ENCODE data around the gene RBFOX2.
"Not testable (repeated sequence)": the region's sequence is repeated elsewhere in the genome, so short reads cannot be mapped to it uniquely, and the experiment has no call there.

The RBFOX2 gene

DNA sequence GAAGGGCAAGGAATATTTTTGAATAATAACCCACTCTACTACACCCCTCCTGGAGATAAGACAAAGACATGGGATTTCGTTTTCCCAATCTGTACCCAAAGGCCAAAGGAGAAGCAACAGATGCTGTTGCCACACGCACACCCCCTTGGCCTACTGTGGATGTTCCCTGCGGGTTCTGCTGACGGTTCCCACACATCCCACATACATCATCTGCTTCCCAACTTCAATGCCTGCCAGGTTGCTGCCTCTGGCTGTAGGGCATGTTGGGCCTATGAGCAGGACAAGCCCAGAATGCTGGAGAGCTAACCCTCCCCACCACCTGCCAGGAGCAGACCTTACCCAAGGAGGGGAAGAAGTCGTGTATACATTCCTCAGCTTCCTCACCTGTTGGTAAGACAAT is 13.6 kb upstream of the RBFOX2 start:
- DNase-seq (ENCODE audit: low read depth) = no peak

DNA sequence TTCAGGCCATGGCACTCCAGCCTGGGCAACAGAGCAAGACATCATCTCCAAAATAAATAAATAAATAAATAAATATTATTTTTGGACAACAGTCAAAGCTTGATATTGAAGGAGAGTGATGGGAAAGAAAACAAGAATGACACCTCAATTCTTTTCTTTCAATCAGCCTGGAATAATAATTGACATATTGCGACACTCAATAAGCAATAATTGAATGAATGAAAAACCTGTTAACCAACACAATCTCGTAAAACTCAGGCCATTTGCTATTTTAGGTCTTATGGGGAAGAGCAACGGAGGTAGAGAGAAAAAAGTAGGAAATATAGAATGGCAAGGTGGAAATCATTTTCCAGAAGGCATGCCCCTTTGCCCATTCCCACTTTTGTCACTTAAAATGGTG is 10.5 kb upstream of the RBFOX2 start:
- no peak for DNase-seq (ENCODE audit: low read depth)

DNA sequence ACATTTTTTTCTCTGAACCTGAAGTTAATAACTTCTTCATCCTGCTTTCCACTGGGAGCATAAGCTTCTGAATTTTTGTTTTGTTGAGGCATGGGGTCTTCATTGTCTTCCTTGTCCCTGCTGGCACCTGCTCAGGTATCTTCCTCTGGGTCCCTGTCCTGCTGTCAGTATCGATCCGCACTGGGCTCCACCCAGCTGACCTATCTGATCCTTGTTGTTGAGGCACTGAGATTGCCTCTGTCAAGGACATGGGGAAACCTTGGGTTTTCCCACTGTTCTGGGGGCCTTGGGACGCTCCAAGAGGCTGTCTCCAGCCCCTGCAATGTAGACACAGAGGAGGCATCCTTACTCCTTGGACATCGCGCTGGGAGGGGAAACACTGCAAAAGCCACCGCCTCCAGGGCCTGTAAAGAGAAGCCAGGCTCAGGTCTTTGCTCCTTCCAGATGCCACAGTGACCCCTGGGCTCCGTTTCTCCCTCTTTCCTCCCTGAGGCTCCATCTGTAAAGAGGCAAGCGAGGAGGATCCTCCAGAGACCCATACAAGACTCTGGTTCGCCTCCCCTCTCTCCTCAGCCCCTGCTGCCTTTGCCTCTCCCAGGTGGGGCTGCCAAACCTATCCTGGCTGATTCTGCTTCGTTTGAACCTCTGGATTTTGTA is 8.6 kb upstream of the RBFOX2 start:
- DNase-seq (ENCODE audit: low read depth) = no peak

DNA sequence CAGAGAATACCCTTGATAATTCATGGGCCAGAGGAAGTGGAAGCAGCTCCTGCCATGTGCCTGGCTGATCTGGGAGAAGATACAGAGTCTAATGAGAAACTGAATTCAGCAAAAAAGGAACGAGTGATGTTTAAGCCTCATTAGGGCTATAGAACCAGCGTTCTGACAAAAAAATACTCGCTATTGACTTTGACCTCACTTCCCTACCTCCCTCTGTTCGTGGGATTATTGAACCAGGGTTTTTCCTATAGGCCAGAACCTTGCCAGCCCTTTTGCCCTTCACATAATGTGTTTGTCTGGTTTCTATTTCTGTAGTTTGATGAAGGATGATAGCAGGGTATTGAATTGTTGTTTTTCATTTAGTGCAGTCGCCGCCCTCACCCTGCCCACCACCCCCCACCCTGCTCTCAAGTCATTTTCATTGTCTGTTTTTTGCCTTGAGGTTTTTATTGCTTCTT is 7.6 kb upstream of the RBFOX2 start:
- DNase-seq (ENCODE audit: low read depth) = no peak

DNA sequence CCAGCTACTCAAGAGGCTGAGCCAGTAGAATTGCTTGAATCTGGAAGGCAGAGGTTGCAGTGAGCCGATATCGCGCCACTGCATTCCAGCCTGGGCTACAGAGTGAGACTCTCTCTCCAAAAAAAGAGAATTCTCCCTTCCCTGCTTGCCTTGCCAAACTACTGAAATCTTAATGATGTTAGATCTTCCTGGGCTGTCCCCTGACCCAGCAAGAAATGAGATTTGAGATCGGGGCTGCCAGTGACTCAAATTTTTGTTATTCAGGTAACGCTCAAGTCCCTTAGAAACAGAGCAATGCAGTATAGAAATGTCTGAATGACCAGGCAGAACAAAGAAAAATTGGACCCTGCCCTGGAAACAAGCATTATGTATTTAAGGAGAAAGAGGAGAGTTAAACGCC is 4.0 kb upstream of the RBFOX2 start:
- no peak for DNase-seq (ENCODE audit: low read depth)

DNA sequence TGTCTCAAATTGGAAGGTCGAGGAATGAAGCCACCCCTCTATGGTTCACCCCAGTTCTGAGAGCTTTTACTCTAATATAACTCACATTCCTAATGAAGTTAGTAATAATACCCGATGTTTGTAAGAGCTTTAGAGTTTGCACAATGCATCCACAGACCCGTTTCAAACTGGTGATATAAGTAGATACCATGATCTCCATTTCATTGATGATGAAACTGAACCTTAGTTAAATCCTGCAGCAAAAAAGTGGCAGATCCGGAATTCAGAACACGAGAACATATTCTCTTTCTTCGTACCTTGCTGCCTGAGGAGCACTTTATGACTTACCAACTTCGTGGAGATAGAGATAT is 757 bp upstream of the RBFOX2 start:
- no peak for DNase-seq (ENCODE audit: low read depth)

DNA sequence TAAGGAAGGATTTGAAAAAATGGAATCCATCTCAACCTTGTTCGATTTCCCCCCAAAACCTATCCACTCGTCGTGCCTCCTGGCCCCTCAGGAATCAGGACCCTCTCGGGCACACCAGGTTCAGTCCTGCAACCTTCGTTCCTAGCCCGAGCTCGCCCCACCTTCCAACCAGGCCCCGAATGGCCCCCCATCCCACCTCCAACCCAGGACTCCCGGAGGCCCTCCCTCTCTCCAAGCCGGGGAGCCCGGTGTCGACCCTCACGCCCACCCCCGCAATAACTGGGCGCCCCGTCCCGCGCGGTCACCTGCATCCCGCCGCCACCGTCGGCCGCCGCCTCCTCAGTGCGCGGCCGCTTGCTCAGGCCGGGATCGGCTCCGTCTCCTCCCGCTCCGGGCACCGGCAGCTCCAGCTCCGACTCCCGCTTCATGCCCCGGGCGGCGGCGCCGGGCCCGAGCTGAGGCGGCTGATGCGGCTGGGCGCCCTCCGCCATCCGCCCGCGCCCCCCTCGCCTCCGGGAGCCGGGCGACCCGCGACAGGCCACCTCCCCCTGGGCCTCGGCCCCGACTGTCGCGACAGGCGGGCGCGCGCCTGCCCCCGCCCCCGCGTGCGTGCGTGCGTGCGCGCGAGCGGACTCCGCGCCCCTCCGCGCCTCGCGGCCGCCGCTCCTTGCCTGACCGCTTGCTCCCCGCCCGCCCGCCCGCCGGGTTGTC is 534 bp downstream of the RBFOX2 start:
- DNase-seq (ENCODE audit: low read depth) = no peak

DNA sequence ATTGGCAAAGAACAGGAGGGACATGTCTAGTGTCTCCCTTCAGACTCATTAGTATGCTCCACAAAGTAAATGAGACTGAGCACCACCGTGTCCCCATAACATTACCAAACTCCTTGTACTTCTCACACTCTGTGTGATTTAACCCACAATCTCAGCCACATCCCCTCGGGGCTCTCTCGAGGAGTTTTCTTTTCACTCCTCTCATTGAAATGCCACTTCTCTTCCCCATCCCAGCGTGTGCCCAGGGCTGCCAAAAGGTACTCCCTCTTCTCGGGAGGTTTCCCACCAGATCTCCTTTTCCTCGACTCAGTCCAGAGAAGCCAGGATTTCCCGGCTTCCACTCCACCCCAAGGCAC is 1.1 kb downstream of the RBFOX2 start:
- DNase-seq (ENCODE audit: low read depth) = no peak

DNA sequence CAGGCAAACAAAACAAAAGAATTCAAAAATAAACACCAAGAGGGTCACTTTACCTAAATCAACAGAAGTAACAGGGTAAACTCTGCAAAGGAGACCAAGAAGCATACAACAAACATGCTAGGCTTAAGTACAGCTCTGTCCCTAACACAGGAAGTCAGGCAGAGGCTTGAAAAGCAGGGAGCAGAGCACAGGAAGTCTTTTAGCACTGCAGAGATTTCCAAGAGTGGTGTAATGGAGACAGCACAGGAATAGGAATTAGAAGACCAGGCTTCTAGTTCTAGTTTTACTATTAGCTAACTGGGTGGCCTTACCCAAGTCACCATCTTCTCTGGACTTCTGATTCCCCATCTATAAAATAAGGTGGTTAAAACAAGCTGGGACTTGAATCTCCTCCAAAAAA is 1.9 kb downstream of the RBFOX2 start:
- DNase-seq (ENCODE audit: low read depth) = no peak

DNA sequence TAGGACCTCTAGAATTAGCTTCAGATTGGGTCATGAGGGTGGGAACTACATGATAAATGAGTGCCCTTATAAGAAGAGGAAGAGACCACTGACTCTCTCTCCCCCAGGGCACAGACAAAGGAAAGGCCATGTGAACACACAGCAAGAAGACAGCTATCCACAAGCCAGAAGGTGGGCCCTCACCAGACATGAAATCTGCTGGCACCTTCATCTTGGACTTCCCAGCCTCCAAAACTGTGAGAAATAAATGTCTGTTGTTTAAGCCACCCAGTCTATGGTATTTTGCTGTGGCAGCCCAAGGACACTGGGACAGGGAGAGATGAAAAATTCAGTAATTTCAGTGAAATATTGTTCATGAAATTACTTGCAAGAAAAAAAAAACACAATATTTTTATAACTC is 5.9 kb downstream of the RBFOX2 start:
- no peak for DNase-seq (ENCODE audit: low read depth)

DNA sequence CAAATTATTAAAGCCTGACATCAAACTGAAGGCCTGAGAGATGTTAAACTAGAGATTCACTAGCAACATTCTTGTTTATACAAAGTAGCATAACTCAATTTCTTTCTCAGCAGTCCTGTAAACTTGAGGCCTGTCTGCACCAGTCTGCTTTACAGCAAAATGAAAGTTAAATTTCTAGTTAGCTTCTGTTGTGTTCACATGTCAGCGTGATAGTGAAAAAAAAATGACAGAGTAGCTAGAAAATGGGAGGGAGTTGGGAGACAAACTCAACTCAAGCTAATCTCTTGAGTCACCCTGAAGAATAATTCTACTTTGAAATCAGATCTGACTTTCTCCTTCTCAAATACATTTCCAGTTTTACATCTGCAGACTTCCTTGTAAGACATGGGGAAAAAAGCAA is 6.5 kb downstream of the RBFOX2 start:
- DNase-seq (ENCODE audit: low read depth) = no peak

DNA sequence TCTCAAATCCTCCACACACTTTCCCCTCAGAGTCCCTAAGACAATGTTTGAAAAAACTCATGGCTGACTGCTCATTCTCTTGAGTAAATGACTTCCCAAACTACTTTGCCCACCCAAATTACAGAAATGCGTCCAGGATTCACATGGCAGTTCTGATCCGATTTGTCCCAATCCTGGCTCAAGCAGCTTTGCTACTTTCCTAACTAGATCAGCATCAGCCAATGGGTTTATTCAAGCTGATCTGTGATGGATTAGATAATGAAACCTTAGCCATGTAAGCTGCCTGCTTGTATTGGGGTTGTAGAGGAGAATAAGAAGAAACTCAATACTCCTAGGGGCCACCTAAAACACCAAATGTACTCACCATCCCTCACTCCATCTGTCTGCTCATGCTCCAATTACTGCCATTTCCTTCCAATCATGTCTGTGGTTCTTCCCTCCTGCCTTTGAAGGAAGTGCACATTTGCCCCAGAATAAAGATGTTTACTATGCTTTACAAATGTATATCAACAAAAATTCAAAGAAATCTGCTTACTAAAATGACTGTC is 6.9 kb downstream of the RBFOX2 start:
- DNase-seq (ENCODE audit: low read depth) = no peak

DNA sequence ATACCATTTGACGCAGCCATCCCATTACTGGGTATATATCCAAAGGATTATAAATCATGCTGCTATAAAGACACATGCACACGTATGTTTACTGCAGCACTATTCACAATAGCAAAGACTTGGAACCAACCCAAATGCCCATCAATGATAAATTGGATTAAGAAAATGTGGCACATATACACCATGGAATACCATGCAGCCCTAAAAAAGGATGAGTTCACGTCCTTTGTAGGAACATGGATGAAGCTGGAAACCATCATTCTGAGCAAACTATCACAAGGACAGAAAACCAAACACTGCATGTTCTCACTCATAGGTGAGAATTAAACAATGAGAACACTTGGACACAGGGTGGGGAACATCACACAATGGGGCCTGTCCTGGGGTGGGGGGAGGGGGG is 7.8 kb downstream of the RBFOX2 start:
- DNase-seq (ENCODE audit: low read depth) = not testable (repeated sequence)

DNA sequence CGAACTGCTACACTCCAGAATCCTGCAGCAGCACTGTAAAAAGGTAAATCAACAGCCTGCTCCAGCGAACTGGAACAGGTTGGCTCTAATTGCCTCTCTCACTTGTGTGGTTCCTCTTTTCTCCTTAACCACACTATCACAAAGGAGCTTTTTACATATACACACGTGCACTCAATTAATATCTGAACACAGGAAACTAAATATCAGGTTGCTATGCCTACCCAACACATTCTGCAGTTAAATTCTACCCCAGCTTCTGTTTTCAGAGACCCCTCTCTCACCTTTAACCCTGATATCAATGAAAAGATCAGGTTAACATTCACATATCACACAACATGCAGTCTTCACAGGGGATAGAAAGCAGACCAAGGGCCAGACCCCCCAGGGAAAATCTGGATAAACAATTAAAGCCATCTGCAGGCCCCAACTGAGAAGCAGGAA is 11.0 kb downstream of the RBFOX2 start:
- no peak for DNase-seq (ENCODE audit: low read depth)

DNA sequence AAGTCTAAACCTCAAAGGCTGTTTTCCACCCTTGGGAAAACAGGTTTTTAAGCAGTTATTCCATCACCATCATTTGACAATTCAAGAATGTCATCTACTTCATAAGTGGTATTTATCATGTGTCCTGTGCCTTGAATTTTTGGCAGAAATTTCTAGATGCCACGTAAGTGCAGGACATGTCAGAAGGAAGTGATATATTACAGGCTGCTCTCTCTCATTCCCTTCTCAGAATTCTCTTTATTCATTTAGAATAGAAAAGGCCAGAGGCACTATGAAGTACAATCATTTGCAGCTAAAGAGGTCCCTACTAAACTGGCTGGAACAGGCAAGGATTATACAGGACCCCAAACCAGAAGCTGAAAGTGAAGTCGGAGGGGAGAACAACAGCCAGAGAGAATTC is 11.9 kb downstream of the RBFOX2 start:
- DNase-seq (ENCODE audit: low read depth) = no peak

DNA sequence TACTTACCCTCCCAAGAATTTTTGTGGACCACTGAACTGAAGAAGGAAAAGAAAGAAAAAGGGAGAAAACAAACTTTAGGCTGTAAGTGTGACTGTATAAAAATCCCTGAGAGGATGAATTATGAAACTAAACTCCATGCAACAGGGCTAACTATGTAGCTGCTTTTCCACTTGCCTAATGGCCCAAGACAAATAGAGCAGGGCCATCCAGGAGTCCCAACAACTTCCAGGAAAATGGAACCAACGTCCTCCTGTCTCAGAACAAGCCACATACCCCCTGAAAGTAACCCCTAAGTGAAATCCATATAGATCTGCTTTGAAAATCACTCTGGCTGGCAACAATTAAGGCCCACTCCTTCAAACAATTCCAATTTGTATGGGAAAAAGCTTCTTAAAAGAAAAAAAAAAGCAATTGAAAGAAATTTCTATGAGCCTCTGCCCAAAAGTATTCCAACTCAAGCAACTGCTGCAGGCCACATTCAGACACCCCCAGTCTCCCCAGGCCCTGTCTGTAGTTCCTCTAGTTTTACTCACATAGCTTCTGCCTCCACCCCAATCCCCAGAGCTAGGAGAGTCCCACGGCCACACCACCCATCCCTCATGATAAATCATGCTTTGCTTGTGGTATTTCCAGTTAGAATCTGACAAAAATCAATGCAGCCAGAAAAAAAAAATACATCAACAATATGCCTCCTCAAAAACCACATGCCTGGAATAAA is 12.7 kb downstream of the RBFOX2 start:
- DNase-seq (ENCODE audit: low read depth) = no peak

DNA sequence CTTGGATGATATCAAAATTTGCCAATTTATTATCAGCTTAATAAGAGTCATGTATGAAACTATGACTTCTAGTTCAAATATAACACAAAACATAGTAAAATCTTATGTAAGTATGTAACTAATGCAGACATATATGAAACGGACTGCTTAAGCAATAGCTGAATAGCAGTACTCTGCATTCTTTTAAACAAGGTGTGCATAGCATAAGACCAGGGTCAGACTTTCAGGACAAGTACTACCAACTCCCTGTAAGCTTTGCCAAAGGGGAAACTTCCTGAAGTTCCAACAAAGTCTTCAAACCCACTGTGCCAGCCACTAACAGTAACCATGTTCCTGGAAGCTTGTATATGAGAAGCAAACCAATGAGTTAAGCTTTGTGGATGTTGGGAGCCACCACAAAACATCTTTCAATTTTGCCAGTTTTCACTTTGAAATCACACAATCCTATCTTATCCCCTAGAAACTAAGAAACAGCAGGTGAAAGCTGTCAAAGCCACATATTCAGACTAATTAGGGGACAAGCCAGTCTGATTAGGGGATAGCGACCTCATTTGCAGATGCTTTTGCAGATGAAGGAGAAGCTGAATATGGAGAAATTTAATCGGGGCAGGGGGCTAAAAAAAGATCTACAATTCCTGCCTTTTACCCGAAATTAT is 13.3 kb downstream of the RBFOX2 start:
- no peak for DNase-seq (ENCODE audit: low read depth)

DNA sequence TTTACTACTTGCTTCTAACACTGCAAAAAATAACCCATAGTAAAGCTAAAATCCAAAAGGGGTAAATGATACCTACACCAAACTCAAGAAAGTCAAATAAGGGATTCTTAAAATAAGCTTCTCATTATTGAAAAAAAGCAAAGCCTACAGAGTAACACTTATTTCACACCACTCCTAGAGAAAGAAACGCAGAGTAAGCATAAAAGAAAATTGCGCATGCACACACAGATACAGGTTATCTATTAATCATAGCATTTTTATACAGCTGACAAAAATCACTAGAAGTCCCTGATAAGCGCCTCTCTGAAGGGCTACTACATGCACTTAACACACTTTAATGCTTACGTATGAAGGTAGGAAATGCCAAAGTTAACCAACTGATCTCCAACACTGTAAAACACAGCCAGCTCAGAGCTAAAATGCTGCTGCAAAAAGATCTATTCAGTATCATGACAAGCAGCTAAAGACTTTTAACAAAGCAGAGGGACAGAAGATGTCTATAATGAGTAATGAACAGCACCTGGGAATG is 14.0 kb downstream of the RBFOX2 start:
- DNase-seq (ENCODE audit: low read depth) = no peak

DNA sequence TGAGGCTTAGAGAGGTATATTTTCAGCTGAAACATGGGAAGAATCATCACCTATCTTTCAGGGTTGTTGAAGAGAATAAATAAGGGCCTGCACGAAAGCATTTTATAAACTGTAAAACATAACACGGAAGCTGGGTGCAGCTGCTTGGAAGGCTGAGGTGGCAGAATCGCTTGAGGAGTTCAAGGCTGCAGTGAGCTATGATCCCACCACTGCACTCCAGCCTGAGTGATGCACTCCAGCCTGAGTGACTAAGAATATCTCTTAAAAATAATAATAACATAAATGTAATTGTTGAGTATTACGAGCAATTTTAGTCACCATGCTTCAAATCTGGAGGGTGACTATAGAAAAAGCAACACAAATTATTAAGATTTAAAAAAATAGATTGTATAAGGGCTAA is 16.3 kb downstream of the RBFOX2 start:
- DNase-seq (ENCODE audit: low read depth) = no peak

DNA sequence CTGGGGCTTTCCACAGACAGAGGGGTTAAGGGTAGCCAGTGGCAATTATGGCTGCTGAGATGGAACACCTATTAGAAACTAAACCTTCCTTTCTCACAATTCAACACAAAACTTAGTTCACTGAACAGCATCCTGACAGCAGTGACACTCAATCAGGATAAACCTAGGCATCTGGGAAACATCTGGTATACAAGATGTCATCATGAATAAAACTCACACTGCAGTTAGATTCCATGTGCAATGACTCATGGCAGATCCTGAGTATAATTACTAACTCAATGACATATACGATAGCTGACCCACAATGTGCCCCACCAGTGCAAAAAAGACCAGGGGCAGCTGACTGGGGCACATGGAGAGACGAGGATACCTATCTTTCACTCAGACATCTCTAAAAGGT is 17.7 kb downstream of the RBFOX2 start:
- no peak for DNase-seq (ENCODE audit: low read depth)

DNA sequence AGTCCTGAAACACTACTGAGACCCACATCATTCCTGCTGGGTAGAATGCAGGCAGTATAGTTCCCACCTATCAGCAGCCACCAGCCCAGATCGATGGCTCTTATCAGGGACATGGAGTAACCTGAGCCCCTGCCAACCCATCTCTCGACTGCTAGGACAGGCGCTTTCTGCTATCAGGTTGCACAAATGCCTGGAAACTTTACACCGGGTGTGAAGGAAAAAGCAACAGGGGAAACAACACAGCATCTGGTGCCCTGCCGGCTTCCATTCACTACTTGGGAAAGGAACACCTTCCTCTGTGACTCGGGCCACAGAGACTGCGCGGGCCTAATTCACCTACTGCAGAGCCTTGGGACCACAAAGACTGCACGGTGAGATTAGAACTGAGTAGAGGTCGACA is 18.5 kb downstream of the RBFOX2 start:
- DNase-seq (ENCODE audit: low read depth) = no peak

DNA sequence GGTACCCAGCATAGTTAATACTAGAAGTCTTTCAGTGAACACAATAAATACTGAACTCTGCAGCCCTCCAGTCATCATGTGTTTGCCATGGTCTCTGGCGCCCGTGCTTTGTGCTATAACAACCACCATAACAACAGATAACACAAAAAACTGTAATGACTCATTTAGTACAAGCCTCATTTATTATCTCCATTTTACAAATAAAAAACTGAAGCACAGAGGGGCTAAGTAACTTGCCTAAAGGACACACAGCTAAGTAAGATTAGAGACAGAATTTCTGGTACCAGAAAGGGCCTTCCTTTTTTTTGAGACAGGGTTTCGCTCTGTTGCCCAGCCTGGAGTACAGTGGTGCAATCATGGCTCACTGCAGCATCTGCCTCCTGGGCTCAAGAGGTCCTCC is 19.5 kb downstream of the RBFOX2 start:
- DNase-seq (ENCODE audit: low read depth) = no peak
